Transverse colon (tissue), 4 donors: ENCODE results near the gene PTGR3. TPM values are rescaled to one million over a fixed set of nuclear protein-coding genes. Genes with fewer than 3 reads are reported as not detected.
A peak's percentile ranks its signal among the peaks of the same experiment; 100 is the strongest.

Experiments used
- DNase-seq: peaks from one replicate; pipeline ENCODE4 v3.0.0-alpha.2; 2019
- H3K27ac ChIP-seq, 4 donors: fragments of 200-600 bp; sonication (generic); 2 replicates each; pipeline ENCODE4 v1.5.1; 2016 to 2018; ENCODE audit warnings: inconsistent platforms in 4 of 4
- H3K27me3 ChIP-seq: fragments of 200-600 bp; sonication (generic); 2 replicates; pipeline ENCODE4 v1.5.1; 2017; ENCODE audit warnings: inconsistent platforms
- H3K36me3 ChIP-seq, 4 donors: fragments of 200-600 bp; sonication (generic); 2 replicates each; pipeline ENCODE4 v1.5.1; 2017 to 2019; ENCODE audit warnings: inconsistent platforms in 4 of 4
- H3K4me1 ChIP-seq, 4 donors: fragments of 200-600 bp; sonication (generic); 2 replicates each; pipeline ENCODE4 v1.5.1; 2017 to 2020; ENCODE audit warnings: inconsistent platforms in 4 of 4
- H3K4me3 ChIP-seq, 4 donors: fragments of 200-600 bp; sonication (generic); 1 replicate in 1 of 4; 2 replicates in 3 of 4; pipeline versions ENCODE4 v1.5.1 to v1.6.1; 2017 to 2019; ENCODE audit warnings: inconsistent platforms in 4 of 4
- H3K9me3 ChIP-seq, 2 donors: fragments of 200-600 bp; sonication (generic); 2 replicates each; pipeline ENCODE4 v1.5.1; 2017 to 2019; ENCODE audit warnings: inconsistent platforms in 2 of 2
- EP300 ChIP-seq: sonication (generic); formaldehyde crosslinking; IDR thresholded peaks from one replicate; pipeline ENCODE4 v1.6.1; 2017; ENCODE audit warnings: antibody characterized with exemption, low read depth
- POLR2A ChIP-seq: fragments of 450-650 bp; IDR thresholded peaks from one replicate; pipeline ENCODE4 v1.6.1; 2016; ENCODE audit warnings: antibody characterized with exemption, mild to moderate bottlenecking, moderate library complexity
- POLR2AphosphoS5 ChIP-seq, 3 donors: sonication (generic); formaldehyde crosslinking; IDR thresholded peaks; one replicate each; pipeline ENCODE4 v1.6.1; 2016; ENCODE audit warnings: antibody characterized with exemption in 3 of 3
- WGBS, 2 donors: methylation state at CpG; one replicate each; pipeline ENCODE4 v1.1.5; 2018; ENCODE audit warnings: low coverage in 1 of 2; 5-methylcytosine and 5-hydroxymethylcytosine counted together
- in situ Hi-C, 4 donors: fragments of 200-750 bp; cut with MboI; loops; one replicate each; pipeline versions ENCODE4 v1.15.0 to v1.15.1; 2017; ENCODE audit warnings: low sequenced_read_pairs in 3 of 4, low pct_ligation_motif_present in 1 of 4, low pct_unique_long_range_greater_than_20kb in 1 of 4
- intact Hi-C: fragments of 100-400 bp; cut with DNase I; formaldehyde crosslinking; loops from one replicate; pipeline ENCODE4 v1.15.1; 2023; ENCODE audit warnings: low total_unique reads
- total RNA-seq, 4 donors: library from RNA; depleted of rRNA; stranded (reverse); fragments of >200 nt; gene quantifications; one replicate each; pipeline ENCODE4 v1.1.0, GENCODE V29; 2016
- TF ChIP-seq, protein P1 (sequence below), 5 experiments: fragments of 200-600 bp in 3 of 5; fragments of 450-650 bp in 2 of 5; sonication (generic) in 3 of 5; IDR thresholded peaks; 1 replicate in 2 of 5; 2 replicates in 3 of 5; pipeline ENCODE4 v1.5.1; 2016 to 2017; ENCODE audit warnings: antibody characterized with exemption in 5 of 5, inconsistent platforms in 3 of 5, mild to moderate bottlenecking in 2 of 5, moderate library complexity in 1 of 5

PTGR3 gene, protein sequence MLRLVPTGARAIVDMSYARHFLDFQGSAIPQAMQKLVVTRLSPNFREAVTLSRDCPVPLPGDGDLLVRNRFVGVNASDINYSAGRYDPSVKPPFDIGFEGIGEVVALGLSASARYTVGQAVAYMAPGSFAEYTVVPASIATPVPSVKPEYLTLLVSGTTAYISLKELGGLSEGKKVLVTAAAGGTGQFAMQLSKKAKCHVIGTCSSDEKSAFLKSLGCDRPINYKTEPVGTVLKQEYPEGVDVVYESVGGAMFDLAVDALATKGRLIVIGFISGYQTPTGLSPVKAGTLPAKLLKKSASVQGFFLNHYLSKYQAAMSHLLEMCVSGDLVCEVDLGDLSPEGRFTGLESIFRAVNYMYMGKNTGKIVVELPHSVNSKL
- total RNA-seq = 10 to 100 TPM; 10.1 to 45.9 (median 23.4) TPM

DNA sequence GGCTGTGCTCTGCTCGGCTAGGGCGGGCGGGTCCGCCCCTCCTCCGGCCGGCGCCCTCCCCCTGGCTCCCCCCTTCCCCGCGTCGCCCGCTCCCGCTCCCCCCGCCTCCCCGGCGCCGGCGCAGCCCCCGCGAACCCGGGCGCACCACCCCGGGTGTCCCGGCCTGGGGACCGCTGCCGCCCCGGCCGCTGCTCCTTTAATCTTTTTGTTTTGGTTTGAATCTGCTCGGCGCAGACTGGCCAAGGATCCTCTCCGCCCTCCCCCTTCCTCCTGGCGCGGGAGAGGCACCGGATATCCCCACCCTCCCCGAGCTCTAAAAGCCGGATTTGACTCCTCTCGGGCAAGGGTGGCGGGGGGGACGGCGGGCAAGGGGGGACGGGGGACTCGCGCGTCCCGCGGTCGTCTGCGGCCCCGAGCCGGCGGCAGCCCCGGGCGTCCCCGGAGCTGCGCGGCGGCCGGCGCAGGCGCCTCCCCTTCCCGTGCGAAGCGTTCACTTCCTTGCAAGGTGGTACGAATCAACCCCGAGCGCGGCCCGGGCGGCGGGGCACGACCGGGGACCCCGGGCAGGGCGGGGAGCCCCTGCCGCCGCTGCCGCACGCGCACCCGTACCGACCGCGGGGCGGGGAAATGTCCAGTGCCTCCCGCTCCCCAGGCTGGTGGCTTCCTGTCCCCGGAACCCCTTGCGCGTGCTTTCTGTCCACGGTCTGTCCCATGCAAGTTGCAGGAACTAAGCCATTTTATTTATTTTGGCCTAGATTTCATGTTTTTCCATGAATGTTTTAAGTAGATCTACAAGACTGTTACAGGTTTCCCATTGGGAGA is at the start of gene PTGR3:
TSS of gene PTGR3 (minus strand) at position 11 of the 822 bp plus-strand sequence. CDS start 81 bp downstream, outside the sequence.
- Histone ChIP-seq H3K27ac (peak within 1 kb of the TSS; percentile 97 to 100 (median 98)), H3K9me3 (no peaks in the 10 kb centered on the region), H3K36me3 (no peaks in the 10 kb centered on the region), H3K27me3 (no peaks in the 10 kb centered on the region), H3K4me3 (peak within 1 kb of the TSS; percentile 40 to 99 (median 84)), H3K4me1 (peaks cover 8 to 62% (median 48%) of the 10 kb centered on the region in 4 donors)
- WGBS, 2 donors = 0% methylated on average over 42 of the region's 88 CpGs; no CpG with 5 or more reads in 1 of the 2 donors
- TF ChIP-seq EP300 (no peak), POLR2AphosphoS5 (IDR thresholded peaks at IDR 0.05) (peak; percentile 31 to 72 (median 59)), POLR2A (peak; percentile 41)
- DNase-seq = peak; percentile 87
- in situ Hi-C loops = loop anchor here in 1 of 4 donors (25.0 kb wide), 1 partner anchor 722 kb away; the partner anchor contains the start of gene CNDP2
- intact Hi-C loops = loop anchor here (10.0 kb wide), 1 partner anchor 45 kb away; no protein-coding TSS in a partner anchor

DNA sequence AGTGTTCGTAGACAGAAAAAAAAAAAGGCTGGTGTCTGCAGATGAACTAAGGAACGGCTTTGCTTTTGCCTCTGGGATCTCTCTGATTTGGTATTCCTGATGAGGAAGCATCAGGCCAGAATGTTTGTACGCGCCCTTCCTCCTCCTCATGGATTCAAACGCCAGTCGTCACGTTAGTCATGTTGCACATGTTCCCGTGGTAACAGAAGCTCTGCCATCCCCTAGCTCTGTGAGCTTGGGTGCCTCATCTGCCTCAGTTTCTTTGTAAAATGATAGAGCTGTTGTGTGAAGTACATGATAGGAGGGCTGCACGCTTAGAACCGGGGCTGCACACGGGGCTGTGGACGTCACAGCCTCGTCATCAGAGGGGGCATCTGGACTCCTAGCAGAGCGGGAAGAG is 48.7 kb upstream of the PTGR3 start:
- no peak overlapping the region for H3K27ac ChIP-seq
- H3K4me1 ChIP-seq = peaks cover 0 to 22% (median 8%) of the 10 kb centered on the region in 4 donors
- in situ Hi-C loops = no loop called here

DNA sequence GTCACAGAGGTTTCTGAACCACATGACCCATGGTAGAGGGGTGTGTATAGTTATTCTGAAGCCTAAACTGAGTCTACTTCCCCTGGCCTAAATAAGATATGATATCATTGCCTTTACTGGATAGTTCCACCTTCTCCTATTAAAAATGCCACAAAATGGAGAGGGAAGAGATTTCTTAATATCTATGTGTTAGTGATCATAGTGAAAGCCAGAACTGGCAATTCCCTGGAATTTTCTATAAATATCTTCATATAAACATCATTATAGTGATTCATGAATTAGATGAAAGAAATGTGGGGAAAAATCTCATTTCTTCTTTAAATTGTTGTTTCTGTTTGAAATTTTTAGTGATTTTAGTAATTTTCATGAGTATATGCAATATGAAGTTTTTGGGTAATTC is 47.4 kb upstream of the PTGR3 start:
- DNase-seq = no peak
- TF ChIP-seq POLR2A (no peak), EP300 (no peak), POLR2AphosphoS5 (IDR thresholded peaks at IDR 0.05) (no peak)
- TF ChIP-seq, protein P1, sequence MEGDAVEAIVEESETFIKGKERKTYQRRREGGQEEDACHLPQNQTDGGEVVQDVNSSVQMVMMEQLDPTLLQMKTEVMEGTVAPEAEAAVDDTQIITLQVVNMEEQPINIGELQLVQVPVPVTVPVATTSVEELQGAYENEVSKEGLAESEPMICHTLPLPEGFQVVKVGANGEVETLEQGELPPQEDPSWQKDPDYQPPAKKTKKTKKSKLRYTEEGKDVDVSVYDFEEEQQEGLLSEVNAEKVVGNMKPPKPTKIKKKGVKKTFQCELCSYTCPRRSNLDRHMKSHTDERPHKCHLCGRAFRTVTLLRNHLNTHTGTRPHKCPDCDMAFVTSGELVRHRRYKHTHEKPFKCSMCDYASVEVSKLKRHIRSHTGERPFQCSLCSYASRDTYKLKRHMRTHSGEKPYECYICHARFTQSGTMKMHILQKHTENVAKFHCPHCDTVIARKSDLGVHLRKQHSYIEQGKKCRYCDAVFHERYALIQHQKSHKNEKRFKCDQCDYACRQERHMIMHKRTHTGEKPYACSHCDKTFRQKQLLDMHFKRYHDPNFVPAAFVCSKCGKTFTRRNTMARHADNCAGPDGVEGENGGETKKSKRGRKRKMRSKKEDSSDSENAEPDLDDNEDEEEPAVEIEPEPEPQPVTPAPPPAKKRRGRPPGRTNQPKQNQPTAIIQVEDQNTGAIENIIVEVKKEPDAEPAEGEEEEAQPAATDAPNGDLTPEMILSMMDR (IDR thresholded peaks at IDR 0.05) = no peak
- Histone ChIP-seq H3K27me3 (no peaks in the 10 kb centered on the region), H3K9me3 (no peaks in the 10 kb centered on the region), H3K4me1 (peaks cover 0 to 28% (median 8%) of the 10 kb centered on the region in 4 donors), H3K27ac (no peak overlapping the region), H3K36me3 (no peaks in the 10 kb centered on the region), H3K4me3 (no peak overlapping the region)
- intact Hi-C loops = loop anchor here (10.0 kb wide), 1 partner anchor 52 kb away; the partner anchor contains the start of gene PTGR3
- in situ Hi-C loops = no loop called here

More for the DNA sequence above, 48.7 kb upstream of the PTGR3 start:
- H3K9me3 ChIP-seq = no peaks in the 10 kb centered on the region
- no peak for DNase-seq
- H3K36me3 ChIP-seq = no peaks in the 10 kb centered on the region
- TF ChIP-seq POLR2AphosphoS5 (IDR thresholded peaks at IDR 0.05) (no peak), POLR2A (no peak), EP300 (no peak)
- TF ChIP-seq, protein P1 (IDR thresholded peaks at IDR 0.05) = no peak
- intact Hi-C loops = loop anchor here (10.0 kb wide), 1 partner anchor 53 kb away; the partner anchor contains the start of gene PTGR3
- no peak overlapping the region for H3K4me3 ChIP-seq
- H3K27me3 ChIP-seq = no peaks in the 10 kb centered on the region
- WGBS, 2 donors = 85 to 90% methylated on average over 10 to 14 of the region's 14 CpGs

DNA sequence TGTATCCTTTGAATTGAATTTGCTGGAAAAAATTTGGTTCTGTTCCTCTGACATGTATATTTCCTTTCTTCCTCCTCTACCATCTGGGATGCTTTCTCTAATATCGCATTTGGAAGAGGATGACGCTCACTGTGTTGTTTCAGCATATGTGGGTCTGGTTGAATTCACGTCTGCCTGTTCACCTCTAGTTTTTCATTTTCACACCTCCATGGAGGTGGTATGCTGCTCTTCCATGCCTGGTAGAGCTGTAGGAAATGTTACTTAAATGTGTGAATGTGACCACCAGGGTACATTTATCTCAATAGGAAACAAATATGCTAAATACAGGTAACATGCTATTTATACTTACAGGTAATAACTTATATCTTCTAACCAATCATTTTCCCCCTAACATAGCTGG is 46.2 kb upstream of the PTGR3 start:
- H3K4me1 ChIP-seq = peaks cover 0 to 28% (median 8%) of the 10 kb centered on the region in 4 donors
- DNase-seq = no peak
- H3K36me3 ChIP-seq = no peaks in the 10 kb centered on the region
- H3K9me3 ChIP-seq = no peaks in the 10 kb centered on the region
- in situ Hi-C loops (no loop called here), intact Hi-C loops (loop anchor here (10.0 kb wide), 1 partner anchor 50 kb away; the partner anchor contains the start of gene PTGR3)
- H3K27me3 ChIP-seq = no peaks in the 10 kb centered on the region
- 91% methylated on average over 3 of the region's 3 CpGs for WGBS, 2 donors
- H3K4me3 ChIP-seq = no peak overlapping the region
- TF ChIP-seq POLR2A = no peak
- TF ChIP-seq POLR2AphosphoS5 (IDR thresholded peaks at IDR 0.05) = no peak
- TF ChIP-seq, protein P1 (IDR thresholded peaks at IDR 0.05) = no peak
- no peak for TF ChIP-seq EP300
- no peak overlapping the region for H3K27ac ChIP-seq
